Pancreas (tissue), 10 donors: ENCODE results near the gene LETM1. TPM values are rescaled to one million over a fixed set of nuclear protein-coding genes. Genes with fewer than 3 reads are reported as not detected.
A peak's percentile ranks its signal among the peaks of the same experiment; 100 is the strongest.

Experiments
- ATAC-seq, 4 donors: fragments of 200-7000 bp; cut with Tn5 transposase; one replicate each; pipeline versions ENCODE4 v1.8.0 to v1.9.1; 2020; ENCODE audit warnings: mild to moderate bottlenecking in 4 of 4, moderate library complexity in 4 of 4
- DNase-seq, 6 donors: peaks; one replicate each; pipeline ENCODE4 v3.0.0-alpha.2; 2020
- FAIRE-seq: peaks from 2 replicates; lab custom pipeline; 2012; peaks lifted over from hg19 to GRCh38; lab: Jason Lieb, UNC
- H3K27ac ChIP-seq, 4 donors: fragments of 200-600 bp; sonication (generic); 1 replicate in 3 of 4; 2 replicates in 1 of 4; pipeline versions ENCODE4 v1.5.0 to v1.8.0; 2020
- H3K27me3 ChIP-seq, 4 donors: fragments of 200-600 bp; one replicate each; pipeline ENCODE4 v1.8.0; 2021
- H3K36me3 ChIP-seq, 3 donors: fragments of 200-600 bp; sonication (generic) in 1 of 3; one replicate each; pipeline versions ENCODE4 v1.5.0 to v1.8.0; 2020 to 2021
- H3K4me1 ChIP-seq, 3 donors: fragments of 200-600 bp; one replicate each; pipeline ENCODE4 v1.8.0; 2021
- H3K4me3 ChIP-seq, 4 donors: fragments of 200-600 bp; sonication (generic) in 2 of 4; one replicate each; pipeline versions ENCODE4 v1.5.0 to v1.8.0; 2020 to 2021
- H3K9me3 ChIP-seq, 4 donors: fragments of 200-600 bp; one replicate each; pipeline ENCODE4 v1.8.0; 2021
- WGBS, 2 donors: extraction: QIAGEN DNeasy Blood & Tissue Kit; methylation state at CpG; one replicate each; pipeline ENCODE4 v1.1.7; 2013; 5-methylcytosine and 5-hydroxymethylcytosine counted together
- intact Hi-C, 3 donors: fragments of 100-400 bp; cut with DNase I; formaldehyde crosslinking; loops; one replicate each; pipeline versions ENCODE4 v1.11.1 to v1.14.2; 2022
- polyA plus RNA-seq, 2 donors: library from polyadenylated mRNA; stranded (reverse); fragments of 200-250 nt; gene quantifications; one replicate each; pipeline ENCODE4 v1.2.3, GENCODE V29; 2013
- total RNA-seq, 6 donors: library from RNA; stranded (reverse); fragmentation: NEBNext Ultra II Directional in 4 of 6; extraction: Animal tissue kit (Norgen Biotek cat#: 25700) in 4 of 6; gene quantifications; one replicate each; pipeline versions ENCODE4 v1.2.1 to v1.2.4, GENCODE V29; 2021 to 2023
- TF ChIP-seq, protein P1 (sequence below), 4 donors: fragments of 200-600 bp; sonication (generic) in 3 of 4; IDR thresholded peaks; one replicate each; pipeline versions ENCODE4 v1.5.0 to v1.8.0; 2021; ENCODE audit warnings: antibody characterized with exemption in 4 of 4
- donor health status: healthy with polysubstance abuse.
- donor health status: DM: no; HTN: no; CAD: no; lungs with moderate emphysema.
- donor health status: DM: no; HTN: no; CAD: no.
- donor health status: control.
- donor health status: control.
- donor health status: Bipolar disorder and iron deficiency.
- donor health status: DM: yes; HTN: yes; CAD: no.
- donor health status: DM: no; HTN: no; CAD: no.
- donor health status: DM: no; HTN: no; CAD: no.
- donor health status: DM: yes; HTN: yes; CAD: no.

The LETM1 gene
- 10 to 100 TPM; 13.0 to 22.6 (median 19.3) TPM for total RNA-seq
- polyA plus RNA-seq, result 10 to 100 TPM; 13.7 to 28.0 TPM

DNA sequence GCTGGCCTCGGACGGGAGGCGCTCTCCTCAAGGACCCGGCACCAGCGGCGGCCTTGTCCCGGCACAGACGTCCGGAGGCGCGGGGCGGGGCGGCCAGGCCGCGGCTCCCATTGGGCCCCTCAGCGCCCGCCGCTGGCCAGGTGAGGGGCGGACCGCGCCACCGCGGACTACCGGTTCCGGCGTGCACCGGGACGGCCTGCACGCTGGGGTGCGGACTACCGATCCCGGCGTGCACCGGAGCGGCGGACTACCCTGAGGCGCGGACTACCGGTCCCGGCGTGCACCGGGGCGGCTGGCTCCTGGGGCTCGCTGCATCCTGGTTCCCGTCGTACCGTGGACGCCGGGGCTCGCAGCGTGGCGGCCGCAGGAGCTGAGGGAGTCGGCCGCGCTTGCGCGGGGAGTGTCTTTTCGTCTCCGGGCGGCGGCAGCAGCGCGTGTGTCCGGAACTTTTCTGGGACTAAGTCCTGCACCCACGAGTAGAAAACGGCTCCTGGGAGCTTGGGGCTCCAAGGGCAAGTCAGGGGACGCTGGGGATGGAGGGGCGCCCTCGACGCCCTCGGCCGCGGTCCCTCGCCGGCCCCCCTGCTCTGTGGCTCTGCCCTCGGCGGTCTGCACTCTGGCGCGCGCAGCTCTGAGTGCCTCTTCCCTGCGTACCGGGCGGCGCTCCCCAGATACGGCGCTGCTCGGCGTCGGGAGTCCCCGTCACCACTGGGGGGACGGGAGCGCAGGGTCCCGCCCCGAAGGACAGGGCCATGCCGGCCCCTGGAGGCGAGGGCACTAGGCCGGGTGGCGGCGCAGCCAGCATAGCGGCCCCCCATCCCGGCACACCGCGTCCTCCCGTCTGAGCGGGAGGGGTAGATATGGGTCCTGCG is at the start of gene LETM1:
Gene LETM1, minus strand, starts transcription at position 86 of the 872 bp plus-strand sequence. CDS start 206 bp downstream, outside the sequence.
- intact Hi-C loops, result no loop called here
- TF ChIP-seq, protein P1, sequence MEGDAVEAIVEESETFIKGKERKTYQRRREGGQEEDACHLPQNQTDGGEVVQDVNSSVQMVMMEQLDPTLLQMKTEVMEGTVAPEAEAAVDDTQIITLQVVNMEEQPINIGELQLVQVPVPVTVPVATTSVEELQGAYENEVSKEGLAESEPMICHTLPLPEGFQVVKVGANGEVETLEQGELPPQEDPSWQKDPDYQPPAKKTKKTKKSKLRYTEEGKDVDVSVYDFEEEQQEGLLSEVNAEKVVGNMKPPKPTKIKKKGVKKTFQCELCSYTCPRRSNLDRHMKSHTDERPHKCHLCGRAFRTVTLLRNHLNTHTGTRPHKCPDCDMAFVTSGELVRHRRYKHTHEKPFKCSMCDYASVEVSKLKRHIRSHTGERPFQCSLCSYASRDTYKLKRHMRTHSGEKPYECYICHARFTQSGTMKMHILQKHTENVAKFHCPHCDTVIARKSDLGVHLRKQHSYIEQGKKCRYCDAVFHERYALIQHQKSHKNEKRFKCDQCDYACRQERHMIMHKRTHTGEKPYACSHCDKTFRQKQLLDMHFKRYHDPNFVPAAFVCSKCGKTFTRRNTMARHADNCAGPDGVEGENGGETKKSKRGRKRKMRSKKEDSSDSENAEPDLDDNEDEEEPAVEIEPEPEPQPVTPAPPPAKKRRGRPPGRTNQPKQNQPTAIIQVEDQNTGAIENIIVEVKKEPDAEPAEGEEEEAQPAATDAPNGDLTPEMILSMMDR (IDR thresholded peaks at IDR 0.05), result no peak
- Histone ChIP-seq H3K36me3 (no peaks in the 10 kb centered on the region), H3K27me3 (no peaks in the 10 kb centered on the region), H3K4me1 (peaks cover 9 to 19% (median 14%) of the 10 kb centered on the region in 3 donors), H3K27ac (peak within 1 kb of the TSS; percentile 58 to 74 (median 68)), H3K9me3 (no peaks in the 10 kb centered on the region), H3K4me3 (peak within 1 kb of the TSS; percentile 93 to 97 (median 94))
- FAIRE-seq (no peak), ATAC-seq (peak; percentile 95 to 98 (median 96)), DNase-seq (peak; percentile 96 to 99 (median 97))
- WGBS, 2 donors, result 0% methylated on average over 78 to 107 of the region's 107 CpGs

DNA sequence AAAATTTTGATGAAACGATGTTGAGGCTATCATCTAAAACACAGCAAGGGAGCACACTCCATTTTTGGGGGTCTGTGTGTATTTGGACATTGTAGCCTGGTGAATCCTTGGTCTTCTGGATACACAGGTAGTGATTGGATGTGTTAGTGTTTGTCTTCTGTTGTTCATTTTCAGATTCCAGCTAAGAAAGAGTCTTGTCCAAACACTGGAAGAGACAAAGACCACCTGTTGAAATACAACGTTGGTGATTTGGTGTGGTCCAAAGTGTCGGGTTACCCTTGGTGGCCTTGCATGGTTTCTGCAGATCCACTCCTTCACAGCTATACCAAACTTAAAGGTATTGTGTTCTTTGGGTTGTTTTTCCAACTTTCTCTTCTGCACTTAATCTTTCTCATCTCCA is 48.1 kb upstream of the LETM1 start:
- FAIRE-seq (no peak), ATAC-seq (no peak), DNase-seq (no peak)
- Histone ChIP-seq H3K27me3 (no peaks in the 10 kb centered on the region), H3K9me3 (no peaks in the 10 kb centered on the region), H3K4me3 (no peak overlapping the region), H3K36me3 (peaks cover 0 to 3% (median 0%) of the 10 kb centered on the region in 3 donors), H3K27ac (no peak overlapping the region), H3K4me1 (no peaks in the 10 kb centered on the region)
- intact Hi-C loops, result no loop called here
- TF ChIP-seq, protein P1 (IDR thresholded peaks at IDR 0.05), result no peak
- WGBS, 2 donors, result 65 to 72% methylated on average over 3 of the region's 3 CpGs

DNA sequence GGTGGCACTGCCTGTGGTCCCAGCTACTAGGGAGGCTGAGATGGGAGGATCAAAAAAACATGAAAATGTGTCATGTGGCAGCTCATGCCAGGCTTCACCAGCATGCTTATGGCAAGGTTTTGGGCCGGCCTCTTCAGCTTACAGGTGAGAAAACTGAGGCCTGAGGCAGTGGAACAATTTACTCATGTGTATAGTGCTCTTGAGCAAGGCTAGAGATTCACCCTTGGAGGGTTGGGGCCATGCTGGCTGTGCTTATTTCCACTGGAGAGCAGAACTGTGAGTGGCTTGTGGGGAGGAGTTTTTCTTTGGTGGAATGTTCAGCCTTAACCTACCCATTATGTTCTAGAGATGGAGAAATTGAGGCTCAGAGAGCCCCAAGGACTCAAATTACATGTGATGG is 47.1 kb upstream of the LETM1 start:
- H3K27me3 ChIP-seq, result no peaks in the 10 kb centered on the region
- no peak for FAIRE-seq
- DNase-seq, result peak in 1 of 6 donors; percentile 20
- intact Hi-C loops, result no loop called here
- H3K36me3 ChIP-seq, result peaks cover 0 to 3% (median 0%) of the 10 kb centered on the region in 3 donors
- TF ChIP-seq, protein P1 (IDR thresholded peaks at IDR 0.05), result no peak
- 93 to 95% methylated on average over 1 of the region's 1 CpG for whole genome bisulfite sequencing, 2 donors
- no peaks in the 10 kb centered on the region for H3K4me1 ChIP-seq
- H3K4me3 ChIP-seq, result no peak overlapping the region
- H3K9me3 ChIP-seq, result no peaks in the 10 kb centered on the region
- ATAC-seq, result no peak
- H3K27ac ChIP-seq, result no peak overlapping the region

DNA sequence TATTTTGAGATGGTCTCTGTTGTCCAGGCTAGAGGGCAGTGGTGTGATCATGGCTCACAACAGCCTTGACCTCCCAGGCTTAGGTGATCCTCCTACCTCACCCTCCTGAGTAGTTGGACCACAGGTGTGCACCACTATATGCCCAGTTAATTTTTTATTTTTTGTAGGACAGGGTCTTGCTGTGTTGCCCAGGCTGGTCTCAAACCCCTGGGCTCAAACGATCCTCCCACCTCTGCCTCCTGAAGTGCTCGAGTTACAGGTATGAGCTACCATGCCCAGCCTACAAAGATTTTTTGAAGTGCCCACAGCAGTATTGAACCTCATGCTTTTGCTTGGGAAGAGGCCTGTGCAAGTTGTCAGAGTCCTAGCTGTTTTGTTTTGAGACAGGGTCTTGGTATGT is 46.3 kb upstream of the LETM1 start:
- H3K27ac ChIP-seq, result no peak overlapping the region
- TF ChIP-seq, protein P1 (IDR thresholded peaks at IDR 0.05), result no peak
- DNase-seq, result peak in 1 of 6 donors; percentile 3
- FAIRE-seq, result no peak
- 89 to 95% methylated on average over 2 of the region's 2 CpGs for WGBS, 2 donors
- ATAC-seq, result no peak
- intact Hi-C loops, result no loop called here
- peaks cover 0 to 3% (median 0%) of the 10 kb centered on the region in 3 donors for H3K36me3 ChIP-seq
- no peak overlapping the region for H3K4me3 ChIP-seq
- no peaks in the 10 kb centered on the region for H3K27me3 ChIP-seq
- H3K4me1 ChIP-seq, result no peaks in the 10 kb centered on the region
- no peaks in the 10 kb centered on the region for H3K9me3 ChIP-seq
